Measurements from ENCODE around the gene ONECUT3.
A peak's percentile ranks its signal among the peaks of the same experiment; 100 is the strongest.

Gene ONECUT3

DNA sequence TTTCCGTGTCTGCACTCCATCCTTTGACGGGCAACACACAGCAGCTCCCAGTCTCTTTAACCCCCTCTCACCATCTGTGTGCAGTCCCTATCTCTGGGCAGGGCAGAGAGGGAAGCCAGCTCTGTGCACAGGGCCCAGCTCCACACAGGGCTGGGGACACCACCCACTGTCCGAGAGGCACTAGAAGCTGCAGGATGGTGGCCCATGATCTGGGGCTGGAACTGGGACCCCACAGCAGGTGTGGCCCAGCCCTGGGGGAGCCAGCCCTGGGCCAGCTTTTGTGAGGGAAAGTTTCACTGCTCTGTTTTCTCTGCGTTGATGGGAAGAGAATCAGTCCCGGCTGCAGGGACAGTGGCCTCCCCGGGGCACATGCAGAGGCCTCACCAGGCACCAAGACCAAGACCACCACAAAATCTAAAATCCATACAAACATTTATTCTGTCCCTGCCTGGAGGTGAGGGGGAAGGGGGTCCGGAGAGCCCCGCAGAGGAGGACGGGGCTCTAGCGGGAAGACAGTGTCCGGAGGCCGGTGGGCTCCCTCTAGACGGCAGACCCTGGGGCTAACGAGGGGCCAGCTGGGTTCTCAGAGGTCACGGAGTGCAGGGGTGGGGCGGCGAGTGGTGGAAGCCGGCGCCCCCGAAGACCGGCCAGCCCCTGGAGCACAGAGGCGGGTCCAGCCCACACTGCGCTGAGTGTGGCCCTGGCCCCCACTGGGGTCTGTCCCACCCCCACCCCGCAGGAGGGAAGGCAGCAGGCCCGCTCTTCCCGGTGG is 61.7 kb downstream of the ONECUT3 start:
- DNase-seq (ENCODE audit: low read depth in 2 of 2), result no peak

DNA sequence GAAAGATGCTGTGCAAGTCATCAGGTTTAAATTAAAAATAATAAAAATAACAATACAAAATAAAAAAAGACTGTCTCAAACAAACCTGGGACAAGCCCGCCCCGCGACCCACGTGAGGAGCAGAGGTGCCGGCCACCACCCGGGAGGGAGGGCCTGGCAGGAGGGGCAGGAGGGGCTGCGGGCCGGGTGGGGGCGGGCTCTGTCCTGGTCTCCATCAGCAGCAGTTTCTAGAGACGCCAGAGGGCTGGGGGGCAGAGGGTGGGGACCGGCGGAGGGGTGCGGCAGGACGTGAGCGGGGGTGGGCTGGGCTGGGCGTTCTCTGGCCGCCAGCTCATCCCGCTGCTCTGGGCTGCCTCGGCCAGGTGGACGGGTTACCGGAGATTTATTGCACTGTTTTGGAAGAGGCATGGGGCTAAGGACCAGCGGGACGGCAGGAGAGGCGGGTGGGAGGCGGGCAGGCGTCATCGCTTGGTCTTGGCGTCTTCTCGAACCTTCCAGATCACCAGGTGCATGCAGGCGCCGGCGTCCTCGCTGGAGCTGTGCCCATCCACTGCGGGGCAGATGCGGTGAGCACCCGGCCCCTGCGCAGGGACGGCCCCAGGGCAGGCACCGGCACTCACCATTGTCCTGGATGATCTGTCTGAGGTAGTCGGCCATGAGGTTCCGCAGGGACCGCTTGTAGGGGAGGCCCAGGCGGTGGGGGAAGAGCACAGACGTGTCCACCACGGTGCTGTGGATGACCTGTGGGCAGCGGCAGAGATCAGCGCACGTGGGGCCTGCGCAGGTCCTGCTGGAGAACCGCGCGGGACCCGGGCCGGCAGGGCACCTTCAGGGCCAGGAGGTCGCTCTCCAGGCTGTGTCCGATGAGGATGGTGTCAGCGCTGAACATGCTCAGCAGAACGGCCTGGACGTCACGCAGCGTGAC is 62.6 kb downstream of the ONECUT3 start:
- DNase-seq (ENCODE audit: low read depth in 2 of 2), result no peak

DNA sequence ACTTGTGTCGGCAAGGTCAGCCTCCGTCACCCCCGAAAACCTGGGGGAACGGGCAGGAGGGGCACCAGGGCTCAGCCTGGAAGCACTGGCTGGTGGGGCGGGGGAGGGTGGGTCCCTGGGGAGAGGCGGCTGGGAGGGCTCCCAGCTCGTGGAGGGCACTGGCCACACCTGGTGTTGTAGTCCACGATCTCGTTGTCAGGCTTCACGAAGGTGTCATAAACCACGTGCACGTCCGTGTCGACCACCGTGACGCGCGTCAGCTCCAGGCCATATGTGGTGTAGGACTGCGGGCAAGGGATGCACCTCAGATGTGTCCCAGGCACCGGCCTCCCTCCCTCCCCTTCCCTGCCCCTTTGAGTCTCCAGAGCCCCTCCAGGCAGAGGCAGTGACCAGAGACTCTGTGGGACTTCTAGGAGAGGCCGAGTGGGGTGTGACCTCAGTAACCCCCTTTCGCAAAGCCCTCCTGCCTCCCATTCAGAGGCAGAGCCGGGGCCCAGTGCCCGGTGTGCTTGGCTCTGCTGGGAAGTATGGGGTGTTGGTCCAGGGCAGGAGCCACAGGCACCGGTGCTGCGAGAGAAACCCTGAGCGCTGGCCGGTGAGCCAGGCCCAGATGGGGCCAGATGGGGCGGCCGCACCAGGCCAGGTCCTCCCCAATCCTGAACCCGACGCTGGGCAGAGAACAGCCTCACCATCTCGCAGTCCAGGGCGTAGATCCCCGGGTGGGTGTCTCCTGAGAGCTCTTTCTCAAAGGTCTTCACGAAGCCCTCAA is 63.4 kb downstream of the ONECUT3 start:
- no peak for DNase-seq (ENCODE audit: low read depth in 2 of 2)

DNA sequence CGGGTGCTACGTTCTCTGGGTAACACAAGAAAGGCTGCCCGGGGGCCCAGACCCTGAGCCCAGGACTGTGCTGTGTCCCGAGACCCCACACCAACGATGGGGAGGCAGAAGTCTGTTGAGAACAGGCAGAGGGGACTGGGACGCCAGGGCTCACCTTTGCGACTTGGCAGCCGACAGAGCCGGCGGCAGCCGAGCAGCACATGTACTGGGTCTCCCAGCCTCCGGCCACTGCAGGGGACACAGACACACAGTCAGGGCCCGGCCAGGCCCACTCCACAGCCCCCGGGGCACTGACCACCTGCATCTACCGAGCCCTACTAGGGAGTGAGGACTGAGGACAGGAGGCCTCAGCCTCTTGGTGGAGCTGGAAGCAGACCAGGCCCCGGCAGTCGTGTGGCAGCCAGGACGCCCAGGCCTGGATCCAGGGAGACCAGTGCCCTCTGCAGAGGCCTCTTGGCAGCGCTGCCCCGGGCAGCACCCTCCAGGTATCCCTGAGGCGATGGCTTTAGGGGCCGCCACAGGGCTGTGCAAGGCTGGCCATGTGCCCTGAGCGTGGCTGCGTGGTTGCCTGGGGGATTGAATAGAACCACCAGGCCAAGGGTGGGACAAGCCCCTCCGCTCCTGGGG is 64.4 kb downstream of the ONECUT3 start:
- no peak for DNase-seq (ENCODE audit: low read depth in 2 of 2)

DNA sequence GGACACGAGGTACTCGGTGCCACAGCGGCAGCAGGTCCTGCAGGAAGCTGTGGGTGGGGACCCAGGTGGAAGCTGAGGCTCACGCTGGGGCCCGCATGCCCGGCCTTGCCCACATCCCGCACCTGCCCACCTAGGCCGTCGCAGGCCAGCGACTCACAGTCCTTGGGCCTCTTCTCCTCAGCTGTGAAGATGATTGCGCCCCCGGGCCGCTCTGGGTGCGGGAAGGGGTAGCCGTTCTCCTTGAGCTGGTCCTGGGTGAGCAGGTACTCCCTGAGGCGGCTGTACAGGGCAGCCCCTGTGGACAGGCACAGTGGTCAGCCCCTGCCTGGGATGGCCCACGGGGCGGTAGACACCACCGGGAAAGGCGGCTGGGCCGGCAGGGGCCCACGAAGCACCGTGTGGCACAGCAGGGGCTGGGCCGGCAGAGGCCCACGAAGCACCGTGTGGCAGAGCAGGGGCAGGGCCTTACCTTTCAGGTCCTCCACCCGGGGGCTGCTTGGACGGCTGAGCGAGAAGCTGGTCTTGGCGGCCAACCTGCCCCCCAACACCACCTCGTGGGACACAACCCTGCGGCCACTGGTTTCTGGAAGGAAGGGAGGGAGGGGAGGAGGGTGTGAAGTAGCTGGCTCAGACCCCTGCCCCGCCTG is 65.4 kb downstream of the ONECUT3 start:
- DNase-seq (ENCODE audit: low read depth in 2 of 2), result no peak

DNA sequence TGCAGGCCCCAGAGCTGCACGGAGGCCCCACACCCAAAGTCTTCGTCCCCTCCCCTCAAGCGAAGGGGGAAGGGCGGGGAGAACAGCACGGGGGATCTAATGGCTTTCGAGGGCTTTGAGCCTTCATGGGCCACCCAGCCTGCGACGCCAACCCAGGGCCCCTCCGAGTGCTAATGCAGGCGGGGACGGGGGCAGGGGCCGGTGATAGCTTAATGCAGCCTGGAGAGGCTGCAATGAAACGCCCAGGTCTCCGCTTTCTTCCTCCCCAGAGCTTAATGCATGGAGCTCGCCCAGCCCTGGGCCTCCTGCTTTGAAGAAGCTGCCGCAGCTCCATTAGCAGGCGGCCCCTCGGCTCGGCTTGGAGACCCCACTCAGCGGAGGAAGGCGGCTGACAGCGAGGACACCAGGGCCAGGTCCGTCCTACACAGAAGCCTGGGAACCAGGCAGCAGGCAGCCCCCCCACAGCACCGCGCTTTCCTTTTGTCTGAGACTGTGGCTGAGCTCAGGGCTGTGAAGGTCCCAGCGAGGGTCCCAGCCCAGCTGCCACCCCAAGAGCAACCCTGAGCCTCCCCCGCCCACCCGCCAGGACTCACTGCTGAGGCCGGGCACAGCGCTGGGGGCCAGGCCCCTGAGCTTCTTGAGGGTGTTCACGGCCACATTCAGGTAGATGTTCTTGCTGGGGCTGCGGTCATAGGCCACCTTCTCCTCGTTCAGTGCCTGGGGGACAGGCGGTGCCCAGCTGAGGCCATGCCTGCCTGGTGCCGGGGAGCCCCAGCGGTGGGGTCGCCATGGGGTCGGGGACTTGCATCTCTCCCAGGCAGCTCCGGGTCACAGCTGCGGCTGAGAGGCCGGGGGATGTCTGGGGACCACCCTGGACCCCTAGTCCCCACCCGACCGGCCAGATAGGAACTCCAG is 66.3 kb downstream of the ONECUT3 start:
- no peak for DNase-seq (ENCODE audit: low read depth in 2 of 2)

DNA sequence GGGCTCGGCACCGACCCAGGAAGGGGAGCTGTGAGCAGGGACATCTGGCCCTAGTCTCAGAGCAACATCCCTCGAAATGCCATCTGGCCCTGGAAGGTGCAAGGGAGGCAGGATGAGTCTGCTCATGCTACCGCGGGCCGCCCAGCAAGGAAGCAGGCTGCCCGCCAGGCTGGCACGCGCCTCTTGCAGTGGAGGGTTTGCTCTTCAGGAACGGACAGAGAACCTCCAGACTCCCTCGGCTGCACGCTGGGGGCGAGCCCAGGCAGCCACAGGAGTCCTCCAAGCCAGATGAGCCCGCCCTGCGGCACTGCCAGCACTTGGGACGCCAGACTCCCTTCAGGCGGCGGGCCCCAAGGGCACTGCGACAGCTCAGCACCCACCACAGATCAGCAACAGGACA is 68.9 kb downstream of the ONECUT3 start:
- no peak for DNase-seq (ENCODE audit: low read depth in 2 of 2)

DNA sequence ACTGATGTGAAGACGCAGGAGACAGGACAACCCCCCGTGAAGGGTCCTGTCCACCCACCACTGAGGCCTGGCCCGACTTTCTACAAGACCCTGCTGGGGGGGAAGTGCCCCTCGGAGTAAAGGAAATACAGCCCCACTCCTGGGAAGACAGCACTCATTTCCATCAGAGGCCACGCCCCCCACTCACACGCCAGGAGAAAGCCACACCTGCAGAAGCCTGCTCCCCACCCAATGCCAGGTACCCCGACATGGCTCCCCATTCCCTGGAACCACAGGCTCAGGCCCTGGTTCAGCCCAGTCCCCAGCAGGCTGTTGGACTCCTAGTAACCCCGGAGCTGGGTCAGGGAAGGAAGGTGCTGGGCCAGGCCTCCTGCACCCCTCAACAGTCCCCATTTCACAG is 69.7 kb downstream of the ONECUT3 start:
- no peak for DNase-seq (ENCODE audit: low read depth in 2 of 2)

DNA sequence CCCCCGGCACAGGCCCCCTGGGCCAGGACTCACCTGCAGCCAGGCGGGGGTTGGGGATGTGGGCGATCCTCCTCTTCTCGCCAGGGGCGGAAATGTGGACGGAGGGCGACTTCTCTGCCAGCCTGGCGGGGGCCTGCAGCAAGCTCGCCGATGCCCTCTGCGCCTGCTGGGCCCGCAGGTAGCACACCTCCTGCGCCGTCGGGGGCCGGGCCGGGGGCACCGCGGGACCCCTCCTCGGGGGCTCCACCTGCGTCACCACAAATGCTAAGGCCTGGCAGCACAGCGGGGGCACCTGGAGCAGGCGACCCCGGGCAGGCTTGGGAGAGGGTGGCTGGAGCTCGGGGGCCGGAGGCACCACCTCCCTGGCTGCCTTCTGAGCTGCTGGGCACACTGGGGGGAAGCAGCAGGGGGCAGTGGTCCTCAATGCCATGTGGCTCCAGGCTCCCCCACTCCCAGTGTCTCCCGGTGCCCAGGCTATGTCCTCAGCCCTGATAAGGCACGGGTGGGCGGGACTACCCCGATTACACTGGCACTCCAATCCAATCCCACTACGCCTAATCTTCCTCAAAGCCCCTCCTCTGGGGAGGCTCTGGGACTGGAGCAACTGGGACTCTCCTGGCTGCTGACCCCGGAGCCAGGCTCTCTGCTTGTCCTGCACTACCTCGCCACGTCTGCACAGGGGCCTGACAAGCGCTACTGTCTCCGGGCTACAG is 70.4 kb downstream of the ONECUT3 start:
- DNase-seq (ENCODE audit: low read depth in 2 of 2), result no peak

DNA sequence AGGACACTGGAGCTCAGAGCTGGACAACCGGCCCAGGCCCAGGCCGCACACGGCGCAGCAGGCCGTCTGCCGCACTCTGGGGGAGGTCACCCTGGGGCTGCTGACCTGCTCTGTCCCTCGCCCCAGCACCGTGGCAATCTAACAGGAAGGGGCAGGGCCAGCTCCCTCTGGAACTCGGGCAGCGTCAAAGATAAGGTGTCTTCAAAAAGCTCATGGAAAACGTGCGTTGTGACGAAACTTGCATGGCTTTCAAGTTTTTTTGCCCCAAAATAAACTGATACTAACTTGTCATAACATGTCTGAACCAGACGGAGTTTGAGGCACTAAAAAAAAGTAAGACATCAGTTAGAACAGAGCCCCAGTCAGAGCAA is 70.9 kb downstream of the ONECUT3 start:
- DNase-seq (ENCODE audit: low read depth in 2 of 2), result no peak

DNA sequence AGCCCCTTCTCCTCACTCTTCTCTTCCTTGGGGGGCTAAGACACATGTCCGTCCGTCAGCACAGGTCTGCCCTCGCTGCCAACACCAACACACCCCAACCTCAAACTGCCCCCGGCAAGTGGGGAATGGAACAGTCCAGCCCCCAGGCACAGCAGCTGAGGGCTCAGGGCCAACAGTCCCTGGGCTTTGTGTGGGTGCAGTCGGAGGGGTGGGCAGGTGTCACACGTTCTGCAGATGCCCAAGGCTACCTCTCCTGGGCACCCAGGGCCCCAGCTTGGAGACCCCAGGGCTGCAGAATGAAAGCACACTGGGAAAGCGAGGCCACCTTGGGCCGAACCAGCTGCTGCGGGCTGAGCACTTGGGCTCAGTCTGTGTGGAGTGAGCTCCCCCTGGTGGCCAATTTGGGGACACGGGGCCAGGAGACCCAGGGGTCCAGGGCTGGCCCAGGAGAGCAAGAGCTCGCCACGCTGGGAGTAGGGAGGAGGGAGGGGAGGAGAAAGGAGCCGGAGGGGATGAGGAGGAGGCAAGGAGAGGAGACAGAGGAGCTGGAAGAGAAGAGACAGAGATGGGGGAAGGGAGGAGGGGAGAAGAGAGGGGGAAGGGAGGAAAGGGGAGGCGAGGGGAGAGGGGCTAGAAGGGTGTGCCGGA is 72.7 kb downstream of the ONECUT3 start:
- DNase-seq (ENCODE audit: low read depth in 2 of 2), result peak; percentile 49 to 50

DNA sequence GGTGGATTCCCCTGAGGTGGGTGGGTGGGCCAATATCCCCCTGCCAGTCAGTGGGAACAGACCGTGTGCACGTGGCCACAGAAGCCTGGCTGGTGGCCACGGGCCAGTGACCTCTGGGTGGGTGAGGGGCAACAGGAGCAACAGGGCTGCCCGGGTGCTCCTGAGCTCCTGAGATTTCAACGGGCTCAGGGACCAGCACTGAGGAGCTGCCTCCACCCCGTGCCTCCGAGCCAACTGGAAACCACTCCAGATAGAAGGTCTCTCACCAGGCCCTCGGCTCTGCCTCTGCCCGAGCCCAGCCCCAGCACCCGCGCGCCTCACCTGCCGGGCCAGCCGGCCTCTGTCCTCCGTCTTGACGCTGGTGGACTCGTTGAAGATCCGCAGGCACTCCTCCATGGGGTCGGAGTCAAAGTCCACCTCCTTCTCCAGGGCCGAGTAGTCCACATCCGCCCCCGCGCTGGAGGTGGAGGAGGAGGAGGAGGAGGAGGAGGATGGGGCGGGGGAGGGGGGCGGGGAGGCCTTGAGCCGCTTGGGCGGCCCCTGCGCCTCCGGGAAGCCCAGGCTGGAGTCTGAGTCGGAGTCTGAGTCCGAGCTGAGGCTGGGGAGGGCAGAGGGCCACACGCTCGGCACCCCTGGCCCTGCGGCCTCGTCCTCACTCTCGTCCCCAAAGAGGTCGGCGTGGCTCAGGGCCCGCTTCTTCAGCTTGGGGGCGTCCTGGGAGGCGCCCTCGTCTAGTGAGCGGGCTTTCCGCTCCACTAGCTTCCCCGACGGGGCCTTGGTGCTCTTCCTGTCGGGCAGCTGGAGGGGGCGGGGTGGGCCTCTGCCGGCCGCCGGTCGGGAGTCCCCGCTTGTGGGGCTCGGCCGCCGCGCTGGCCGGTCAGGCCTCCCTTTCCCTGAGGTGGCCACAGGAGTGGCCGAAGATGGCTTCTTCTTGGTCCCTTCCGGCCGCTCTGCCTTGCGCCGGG is 73.5 kb downstream of the ONECUT3 start:
- DNase-seq (ENCODE audit: low read depth in 2 of 2), result no peak

DNA sequence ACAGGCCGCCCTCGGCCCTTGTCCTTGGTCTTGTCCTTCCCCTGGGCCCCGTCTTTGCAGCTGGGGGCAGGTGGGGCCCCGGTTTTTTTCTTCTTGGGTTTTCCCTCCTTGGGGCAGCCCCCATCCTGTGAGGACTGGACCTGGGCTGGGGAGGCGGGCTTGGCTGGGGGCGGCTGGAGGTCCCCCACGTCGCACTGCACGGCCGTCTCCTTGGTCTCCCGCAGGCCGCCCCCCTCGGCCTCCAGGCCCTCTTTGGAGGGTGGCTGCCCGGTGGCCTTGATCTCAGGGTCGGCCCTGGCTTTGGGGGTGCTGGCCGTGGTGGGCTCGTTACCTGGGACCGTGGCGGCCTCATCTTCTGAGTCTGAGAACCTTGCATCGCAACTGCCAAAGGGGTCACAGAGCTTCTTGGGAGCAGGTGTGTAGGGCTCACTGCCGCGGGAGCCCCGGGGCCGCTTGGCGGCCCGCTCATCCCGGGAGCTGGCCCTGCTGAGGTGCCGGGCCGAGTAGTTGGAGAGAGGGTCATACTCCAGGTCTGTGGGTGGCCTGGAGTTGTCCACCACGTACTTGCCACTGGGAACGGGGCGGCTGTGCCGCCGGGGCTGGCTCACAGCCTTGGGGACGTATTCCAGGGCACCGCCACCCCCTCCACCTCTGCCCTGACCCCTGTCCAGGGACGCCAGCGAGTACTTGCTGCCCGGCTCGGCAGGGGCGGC is 74.4 kb downstream of the ONECUT3 start:
- no peak for DNase-seq (ENCODE audit: low read depth in 2 of 2)

DNA sequence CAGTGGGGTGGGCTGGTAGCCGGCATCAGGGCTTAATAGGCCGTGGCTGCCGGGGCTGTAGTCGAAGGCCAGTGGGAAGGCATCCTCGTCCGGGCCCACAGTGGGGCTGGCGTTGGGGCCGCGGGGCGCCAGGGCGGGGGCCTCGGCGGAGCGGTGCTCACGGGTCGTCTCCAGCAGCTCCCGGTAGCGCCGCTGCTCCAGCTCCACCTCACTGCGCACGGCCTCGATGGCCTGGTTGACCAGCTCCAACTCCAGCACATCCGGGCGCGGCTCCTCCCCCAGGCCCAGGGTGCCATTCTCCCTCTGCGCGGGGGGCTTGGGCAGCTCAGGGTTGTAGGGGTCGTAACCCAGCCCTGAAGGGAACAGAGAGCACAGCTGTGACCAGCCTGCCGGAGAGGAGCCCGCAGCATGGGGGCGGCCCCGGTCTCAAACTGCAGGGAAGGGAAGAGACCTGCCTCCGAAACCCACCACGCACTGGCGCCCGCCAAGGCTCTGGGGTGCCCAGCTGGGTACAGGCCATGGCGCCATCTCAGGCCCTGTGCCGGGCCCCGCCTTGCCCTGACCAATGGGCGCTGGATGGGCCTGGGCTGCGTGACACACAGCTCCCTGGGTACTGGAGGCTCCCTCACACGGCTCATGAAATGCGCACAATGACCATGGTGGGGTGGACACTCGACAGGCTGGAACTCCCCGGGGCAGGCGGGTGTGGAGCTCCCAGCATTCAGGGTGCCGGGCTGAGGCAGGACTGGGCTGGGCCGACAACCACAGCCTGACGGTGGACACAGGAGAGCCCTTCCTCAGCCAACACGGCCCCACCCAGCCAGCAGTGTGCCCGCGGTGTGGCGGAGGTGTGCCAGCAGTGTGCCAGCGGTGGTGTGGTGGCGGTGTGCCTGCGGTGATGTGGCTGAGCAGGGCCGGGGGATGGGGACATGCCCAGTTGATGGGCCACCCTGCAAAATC is 75.3 kb downstream of the ONECUT3 start:
- no peak for DNase-seq (ENCODE audit: low read depth in 2 of 2)

DNA sequence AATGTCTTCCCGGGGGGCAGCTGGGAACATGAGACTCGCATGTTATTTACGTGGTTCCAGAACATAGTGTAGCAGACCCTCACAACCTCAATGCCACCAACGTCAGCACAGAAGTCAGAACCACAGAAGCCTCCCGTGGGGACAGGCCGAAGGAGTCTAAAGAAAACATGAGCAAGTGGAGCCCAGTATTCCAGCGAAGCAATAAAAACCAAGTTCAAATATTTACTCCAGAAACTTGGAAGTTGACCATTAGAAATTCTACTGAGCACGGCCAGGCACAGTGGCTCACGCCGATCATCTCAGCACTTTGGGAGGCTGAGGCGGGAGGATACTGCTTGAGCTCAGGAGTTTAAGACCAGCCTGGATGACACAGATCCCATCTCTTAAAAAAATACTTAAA is 76.7 kb downstream of the ONECUT3 start:
- no peak for DNase-seq (ENCODE audit: low read depth in 2 of 2)

DNA sequence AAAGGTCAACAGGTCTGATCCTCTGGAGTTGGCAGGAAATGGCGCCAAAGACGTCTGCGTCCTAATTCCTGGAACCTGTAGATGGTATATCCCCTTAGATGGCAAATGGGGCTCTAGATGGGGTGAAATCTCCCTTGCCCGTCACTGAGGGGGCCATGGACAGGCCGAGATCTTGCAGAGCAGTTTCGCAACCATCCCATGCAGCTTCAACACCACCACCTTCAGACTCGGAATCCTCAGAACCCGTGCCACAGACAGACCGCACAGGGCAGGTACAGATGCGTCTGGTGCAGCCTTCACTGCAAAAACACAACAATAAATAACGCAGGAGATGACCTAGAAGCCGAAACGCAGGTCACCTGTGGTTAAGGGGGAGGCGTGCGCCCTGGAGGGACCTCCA is 77.3 kb downstream of the ONECUT3 start:
- DNase-seq (ENCODE audit: low read depth in 2 of 2), result no peak
